Measurements from ENCODE around the gene PTPRQ. TPM values are rescaled to one million over a fixed set of nuclear protein-coding genes. Genes with fewer than 3 reads are reported as not detected.

PTPRQ gene
- total RNA-seq, 1 donor from 2014 or later = 0.07 TPM

DNA sequence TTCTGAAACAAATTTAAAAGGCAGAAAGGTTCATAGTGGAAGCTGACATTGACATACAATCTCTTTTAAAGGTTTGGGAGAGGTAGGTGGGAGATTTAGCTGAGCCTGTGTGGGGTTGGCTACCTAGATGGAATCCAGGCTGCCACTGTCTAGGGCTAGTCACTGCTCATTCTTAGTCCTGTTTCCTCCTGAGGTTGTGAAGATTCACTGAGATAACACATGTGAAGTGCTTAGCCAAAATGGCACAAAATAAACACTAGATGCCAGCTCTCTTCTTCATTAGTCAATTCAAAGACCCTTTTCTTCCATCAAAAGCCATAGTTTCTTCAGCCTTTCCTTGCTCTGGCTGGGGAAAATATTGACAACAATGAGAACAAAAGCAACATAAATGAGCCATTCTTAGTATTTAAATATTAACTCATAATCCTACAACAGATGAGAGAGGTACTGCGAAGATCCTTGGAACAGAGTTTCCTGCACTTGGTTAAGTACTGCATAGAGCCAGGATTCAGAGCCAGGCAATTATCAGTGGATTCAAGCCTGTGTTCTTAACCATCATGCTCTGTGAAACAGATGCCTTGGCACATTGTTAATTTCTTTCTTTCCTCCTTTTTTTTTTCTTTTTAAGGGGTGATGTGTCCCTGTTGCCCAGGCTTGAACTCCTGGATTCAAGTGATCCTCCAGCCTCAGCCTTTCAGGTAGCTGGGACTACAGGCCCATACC lies 266.9 kb downstream of the PTPRQ start:
- Histone ChIP-seq H3K4me1 (peaks cover 36% of the 10 kb centered on the region), H2AFZ (replicated peaks) (no peak overlapping the region), H3K9me3 (ENCODE audit: low read depth) (no peaks in the 10 kb centered on the region), H3K9ac (no peak overlapping the region), H3K27ac (no peak overlapping the region), H3K4me2 (no peak overlapping the region), H3K36me3 (no peaks in the 10 kb centered on the region), H4K20me1 (ENCODE audit: low read depth) (no peaks in the 10 kb centered on the region), H3K4me3 (no peak overlapping the region), H3K79me2 (ENCODE audit: low read depth) (no peaks in the 10 kb centered on the region), H3F3A (ENCODE audit: low read depth) (peaks cover 41% of the 10 kb centered on the region), H3K27me3 (peaks cover 97% of the 10 kb centered on the region)
- Mint-ChIP-seq H3K9me3 (peaks cover 3% of the 10 kb centered on the region), H3K36me3 (peaks cover 4% of the 10 kb centered on the region), H3K27ac (no peak overlapping the region), H3K27me3 (ENCODE audit: insufficient read depth, low read depth) (peaks cover 36% of the 10 kb centered on the region), H3K4me1 (peaks cover 35% of the 10 kb centered on the region), H3K4me3 (no peak overlapping the region)
- no peak for TF ChIP-seq EZH2 (IDR thresholded peaks at IDR 0.05)
- no peak for TF ChIP-seq CTCF (IDR thresholded peaks at IDR 0.05)
- no peak for TF ChIP-seq EZH2phosphoT487 (IDR thresholded peaks at IDR 0.05)
- DNase-seq (ENCODE audit: low spot score) = no peak

GRCh38 chr12:80711866-80712265 lies 267.8 kb downstream of the PTPRQ start:
- no peaks in the 10 kb centered on the region for H4K20me1 ChIP-seq (ENCODE audit: low read depth)
- no peak overlapping the region for H3K27ac Mint-ChIP-seq
- peaks cover 37% of the 10 kb centered on the region for H3K4me1 Mint-ChIP-seq
- peaks cover 44% of the 10 kb centered on the region for H3F3A ChIP-seq (ENCODE audit: low read depth)
- no peak overlapping the region for H3K27ac ChIP-seq
- H3K4me2 ChIP-seq = no peak overlapping the region
- H3K36me3 ChIP-seq = no peaks in the 10 kb centered on the region
- H3K9ac ChIP-seq = no peak overlapping the region
- H3K27me3 ChIP-seq = peaks cover 93% of the 10 kb centered on the region
- no peaks in the 10 kb centered on the region for H3K79me2 ChIP-seq (ENCODE audit: low read depth)
- H3K9me3 Mint-ChIP-seq = peaks cover 7% of the 10 kb centered on the region
- no peak overlapping the region for H2AFZ ChIP-seq (replicated peaks)
- no peak for TF ChIP-seq EZH2 (IDR thresholded peaks at IDR 0.05)
- TF ChIP-seq EZH2phosphoT487 (IDR thresholded peaks at IDR 0.05) = no peak
- TF ChIP-seq CTCF (IDR thresholded peaks at IDR 0.05) = no peak
- H3K27me3 Mint-ChIP-seq (ENCODE audit: insufficient read depth, low read depth) = peaks cover 43% of the 10 kb centered on the region
- H3K4me3 ChIP-seq = no peak overlapping the region
- DNase-seq (ENCODE audit: low spot score) = no peak
- H3K9me3 ChIP-seq (ENCODE audit: low read depth) = no peaks in the 10 kb centered on the region
- H3K4me1 ChIP-seq = peaks cover 41% of the 10 kb centered on the region
- no peak overlapping the region for H3K4me3 Mint-ChIP-seq
- peaks cover 4% of the 10 kb centered on the region for H3K36me3 Mint-ChIP-seq

- no peak overlapping the region for H2AFZ ChIP-seq (replicated peaks)
- no peak overlapping the region for H3K9ac ChIP-seq
- peaks cover 7% of the 10 kb centered on the region for H3K9me3 Mint-ChIP-seq
- TF ChIP-seq EZH2phosphoT487 (IDR thresholded peaks at IDR 0.05) (no peak), EZH2 (IDR thresholded peaks at IDR 0.05) (no peak), CTCF (IDR thresholded peaks at IDR 0.05) (no peak)
- H3K4me3 Mint-ChIP-seq = no peak overlapping the region
- H3K36me3 Mint-ChIP-seq = peaks cover 4% of the 10 kb centered on the region
- H3K4me2 ChIP-seq = no peak overlapping the region
- H3K27me3 Mint-ChIP-seq (ENCODE audit: insufficient read depth, low read depth) = peaks cover 36% of the 10 kb centered on the region
- no peaks in the 10 kb centered on the region for H3K79me2 ChIP-seq (ENCODE audit: low read depth)
- H3K27ac Mint-ChIP-seq = no peak overlapping the region
- H3K27ac ChIP-seq = no peak overlapping the region
- peaks cover 37% of the 10 kb centered on the region for H3K4me1 Mint-ChIP-seq
- peaks cover 41% of the 10 kb centered on the region for H3F3A ChIP-seq (ENCODE audit: low read depth)
- no peaks in the 10 kb centered on the region for H3K36me3 ChIP-seq
- H3K4me3 ChIP-seq = no peak overlapping the region
- H3K9me3 ChIP-seq (ENCODE audit: low read depth) = no peaks in the 10 kb centered on the region
- no peak for DNase-seq (ENCODE audit: low spot score)
- peaks cover 83% of the 10 kb centered on the region for H3K27me3 ChIP-seq
- no peaks in the 10 kb centered on the region for H4K20me1 ChIP-seq (ENCODE audit: low read depth)
- peaks cover 41% of the 10 kb centered on the region for H3K4me1 ChIP-seq
Measured at GRCh38 chr12:80712866-80713265, 268.8 kb downstream of the PTPRQ start.

Measured in neural progenitor cell (in vitro differentiated cells).